Measurements from ENCODE around the gene KRT74.

KRT74 gene

GRCh38 chr12:52522346-52523011, 51.2 kb downstream of the KRT74 start:
- no peak for TF ChIP-seq FOXP2 (optimal IDR thresholded peaks at IDR 0.05; ENCODE audit: borderline replicate concordance, extremely low read depth, extremely low read length, insufficient read depth)
- no peak for TF ChIP-seq SIN3A (IDR thresholded peaks at IDR 0.05; ENCODE audit: borderline replicate concordance, insufficient read depth, low read length)

GRCh38 chr12:52521568-52522266, 51.9 kb downstream of the KRT74 start:
- no peak for TF ChIP-seq TAF1 (IDR thresholded peaks at IDR 0.05; ENCODE audit: borderline replicate concordance, insufficient read depth, low read length)
- no peak for TF ChIP-seq SIN3A (IDR thresholded peaks at IDR 0.05; ENCODE audit: borderline replicate concordance, insufficient read depth, low read length)
- TF ChIP-seq POLR2AphosphoS5 (IDR thresholded peaks at IDR 0.05; ENCODE audit: low read depth, low read length): no peak
- TF ChIP-seq REST (IDR thresholded peaks at IDR 0.05; ENCODE audit: insufficient read depth in 1 of 2, low read depth in 2 of 2, low read length in 2 of 2): no peak
- TF ChIP-seq FOXP2 (optimal IDR thresholded peaks at IDR 0.05; ENCODE audit: borderline replicate concordance, extremely low read depth, extremely low read length, insufficient read depth): no peak

DNA sequence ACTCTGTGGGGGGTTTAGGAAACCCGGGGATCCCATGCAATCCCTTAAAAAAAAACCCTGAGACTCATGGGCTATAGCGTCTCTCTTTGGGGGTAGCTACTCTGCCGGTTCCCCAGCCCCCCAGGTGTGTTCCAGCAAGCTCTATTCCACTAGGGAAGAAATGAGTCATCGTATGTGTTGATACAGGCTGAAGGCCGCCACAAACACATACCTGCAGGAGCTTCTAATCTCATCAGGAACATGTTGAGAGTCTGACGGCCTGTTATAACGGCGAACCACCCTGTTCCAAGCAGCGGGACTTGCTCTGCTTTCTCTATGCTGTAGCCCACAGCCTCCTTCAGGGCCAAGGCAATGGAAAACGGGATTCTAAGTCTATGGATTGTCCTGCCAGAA, 52.5 kb downstream of the KRT74 start:
- TF ChIP-seq REST (IDR thresholded peaks at IDR 0.05; ENCODE audit: insufficient read depth in 1 of 2, low read depth in 2 of 2, low read length in 2 of 2) (no peak), FOXP2 (optimal IDR thresholded peaks at IDR 0.05; ENCODE audit: borderline replicate concordance, extremely low read depth, extremely low read length, insufficient read depth) (no peak), TAF1 (IDR thresholded peaks at IDR 0.05; ENCODE audit: borderline replicate concordance, insufficient read depth, low read length) (no peak), POLR2AphosphoS5 (IDR thresholded peaks at IDR 0.05; ENCODE audit: low read depth, low read length) (no peak), SIN3A (IDR thresholded peaks at IDR 0.05; ENCODE audit: borderline replicate concordance, insufficient read depth, low read length) (no peak)

DNA sequence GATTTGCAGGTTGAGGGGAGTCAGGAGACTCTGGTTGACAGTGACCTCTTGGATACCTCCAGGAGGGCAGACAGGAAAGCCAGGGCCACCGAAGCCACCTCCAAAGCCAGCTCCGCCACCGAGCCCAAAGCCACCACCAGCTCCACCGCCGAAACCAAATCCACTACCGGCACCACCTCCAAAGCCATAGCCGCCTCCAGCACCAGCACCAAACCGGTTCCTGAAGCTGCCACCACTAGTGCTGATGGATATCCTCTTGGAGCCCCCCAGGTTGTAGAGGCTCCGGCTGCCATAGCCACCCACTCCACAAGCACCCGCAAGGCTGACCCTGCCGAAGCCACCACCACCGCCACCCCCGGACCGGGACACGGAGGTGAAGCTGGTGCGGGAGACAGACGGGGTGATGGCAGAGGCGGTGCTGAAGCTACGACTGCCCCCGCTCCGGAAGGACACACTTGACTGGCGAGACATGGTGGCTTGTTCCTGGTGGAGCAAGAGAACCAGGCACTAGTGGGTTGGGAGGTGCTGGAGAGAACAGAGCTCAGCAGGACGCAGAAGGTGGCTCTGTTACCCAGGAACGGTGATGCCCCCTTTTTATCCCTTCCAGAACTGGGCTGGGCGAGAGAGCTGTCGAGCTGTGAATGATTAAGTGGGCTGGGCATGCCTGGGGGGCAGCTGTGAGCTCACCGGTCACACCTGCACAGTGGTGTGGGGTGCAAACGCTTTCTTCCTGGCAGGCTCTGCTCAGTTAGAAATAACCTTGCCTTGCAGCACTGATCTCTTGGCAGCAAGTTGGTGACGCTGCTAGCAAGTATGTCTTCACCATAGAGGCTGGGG, 53.6 kb downstream of the KRT74 start, which contains the start of gene KRT5:
KRT5 (minus strand) TSS at position 569 of the 837 bp plus-strand sequence; CDS start at position 471, 98 bp downstream.
- TF ChIP-seq POLR2AphosphoS5 (IDR thresholded peaks at IDR 0.05; ENCODE audit: low read depth, low read length) (no peak), SIN3A (IDR thresholded peaks at IDR 0.05; ENCODE audit: borderline replicate concordance, insufficient read depth, low read length) (no peak), TAF1 (IDR thresholded peaks at IDR 0.05; ENCODE audit: borderline replicate concordance, insufficient read depth, low read length) (no peak), REST (IDR thresholded peaks at IDR 0.05; ENCODE audit: insufficient read depth in 1 of 2, low read depth in 2 of 2, low read length in 2 of 2) (no peak), FOXP2 (optimal IDR thresholded peaks at IDR 0.05; ENCODE audit: borderline replicate concordance, extremely low read depth, extremely low read length, insufficient read depth) (no peak)

- no peak for TF ChIP-seq POLR2AphosphoS5 (IDR thresholded peaks at IDR 0.05; ENCODE audit: low read depth, low read length)
- no peak for TF ChIP-seq FOXP2 (optimal IDR thresholded peaks at IDR 0.05; ENCODE audit: borderline replicate concordance, extremely low read depth, extremely low read length, insufficient read depth)
- no peak for TF ChIP-seq TAF1 (IDR thresholded peaks at IDR 0.05; ENCODE audit: borderline replicate concordance, insufficient read depth, low read length)
- no peak for TF ChIP-seq SIN3A (IDR thresholded peaks at IDR 0.05; ENCODE audit: borderline replicate concordance, insufficient read depth, low read length)
- no peak for TF ChIP-seq REST (IDR thresholded peaks at IDR 0.05; ENCODE audit: insufficient read depth in 1 of 2, low read depth in 2 of 2, low read length in 2 of 2)
Observed at GRCh38 chr12:52519387-52519703, 54.3 kb downstream of the KRT74 start.

Measured in PFSK-1 (cell line).